Heart left ventricle (tissue), 13 donors: ENCODE data around the gene ABLIM2.

ENCODE experiments used
- CTCF ChIP-seq, 12 donors: fragments of 200-600 bp; sonication (generic) in 4 of 12; IDR thresholded peaks; one replicate each; pipeline versions ENCODE4 v1.5.0 to v1.8.0; 2018 to 2022; ENCODE audit warnings: antibody characterized with exemption in 12 of 12, mild to moderate bottlenecking in 5 of 12
- POLR2A ChIP-seq, 2 donors: fragments of 450-650 bp; IDR thresholded peaks; one replicate each; pipeline ENCODE4 v1.6.1; 2017; ENCODE audit warnings: antibody characterized with exemption in 2 of 2, mild to moderate bottlenecking in 2 of 2, moderate library complexity in 2 of 2
- donor health status: ischemic (EF 13 %, LVEDD 7.1; RV severe dilation, severe dysfunction).
- donor health status: DM: no; HTN: yes; CAD: no.
- donor health status: DM: no; HTN: no; CAD: no.
- donor health status: ischemic (EF 25% LVEDD 6.9; RV normal size, moderate dysfunction).
- donor health status: ischemic (EF 25% LVEDD 5.7; RV mildly dilated, moderate dysfunction).
- donor health status: ischemic (EF 35%, LVEDD 5.7; RV mildly dilated, moderate dysfunction).
- donor health status: nonischemic (EF 11% LVEDD 7.7; RV severe dilation, severe dysfunction).
- donor health status: DM: yes; HTN: yes; CAD: no.
- donor health status: PGD.
- donor health status: ischemic (EF 29% LVEDD 5.4; RV normal size, mild dysfunction).
- donor health status: nonischemic (EF 23%, LVEDD 6.1; RV moderate dilation, normal function).

- TF ChIP-seq POLR2A (IDR thresholded peaks at IDR 0.05) (no peak), CTCF (IDR thresholded peaks at IDR 0.05) (no peak)
Measured at GRCh38 chr4:8143392-8144140, 15.0 kb downstream of the ABLIM2 start.
